Measurements from ENCODE around the gene RNF32. TPM values are rescaled to one million over a fixed set of nuclear protein-coding genes. Genes with fewer than 3 reads are reported as not detected.

Gene RNF32
- total RNA-seq, 1 experiment from 2014 or later: 2.2 TPM

- no peaks in the 10 kb centered on the region for H3K27me3 ChIP-seq (ENCODE audit: insufficient read depth, low read depth)
- H3K36me3 ChIP-seq (ENCODE audit: low read depth): 0 out of 2 replicates have a peak, but pooled peaks cover 11% of the 10 kb centered on the region
- no peaks in the 10 kb centered on the region for H3K9me2 ChIP-seq (ENCODE audit: insufficient read depth)
- CTCF ChIA-PET: no interaction called here
- no TSS peak for BruUV-seq (replicated peaks)
- POLR2A ChIA-PET (ENCODE audit: unreplicated experiment): no interaction called here
- H3K9me3 ChIP-seq (ENCODE audit: insufficient read depth, low read depth): no peaks in the 10 kb centered on the region
- TF ChIP-seq EZH2 (IDR thresholded peaks at IDR 0.05; ENCODE audit: low read depth) (no peak), CTCF (conservative IDR thresholded peaks at IDR 0.05) (no peak)
- DNase-seq: no peak
- 0 out of 2 replicates have a peak, but pooled peaks cover 4% of the 10 kb centered on the region for H4K20me1 ChIP-seq (ENCODE audit: insufficient read depth)
- no peak overlapping the region for H2AFZ ChIP-seq
- no peaks in the 10 kb centered on the region for H3F3A ChIP-seq (ENCODE audit: insufficient read depth, low read depth)
- H3K79me2 ChIP-seq (ENCODE audit: low read depth): no peaks in the 10 kb centered on the region
- no peaks in the 10 kb centered on the region for H3K4me1 ChIP-seq (replicated peaks; ENCODE audit: insufficient read depth)
- intact Hi-C loops (cut with micrococcal nuclease; ENCODE audit: unreplicated experiment): no loop called here
- no peak overlapping the region for H3K4me3 ChIP-seq
- H3K4me2 ChIP-seq: no peak overlapping the region
- no peak overlapping the region for H3K27ac ChIP-seq
Measured at GRCh38 chr7:156680281-156680680, 39.7 kb downstream of the RNF32 start.

- POLR2A ChIA-PET (ENCODE audit: unreplicated experiment): no interaction called here
- Histone ChIP-seq H2AFZ (no peak overlapping the region), H3K4me3 (no peak overlapping the region), H4K20me1 (ENCODE audit: insufficient read depth) (0 out of 2 replicates have a peak, but pooled peaks cover 4% of the 10 kb centered on the region), H3K4me1 (replicated peaks; ENCODE audit: insufficient read depth) (no peaks in the 10 kb centered on the region), H3K36me3 (ENCODE audit: low read depth) (0 out of 2 replicates have a peak, but pooled peaks cover 11% of the 10 kb centered on the region), H3K27ac (no peak overlapping the region), H3K9me2 (ENCODE audit: insufficient read depth) (no peaks in the 10 kb centered on the region), H3F3A (ENCODE audit: insufficient read depth, low read depth) (no peaks in the 10 kb centered on the region), H3K27me3 (ENCODE audit: insufficient read depth, low read depth) (no peaks in the 10 kb centered on the region), H3K9me3 (ENCODE audit: insufficient read depth, low read depth) (no peaks in the 10 kb centered on the region), H3K79me2 (ENCODE audit: low read depth) (no peaks in the 10 kb centered on the region), H3K4me2 (no peak overlapping the region)
- CTCF ChIA-PET: no interaction called here
- DNase-seq: no peak
- no peak for TF ChIP-seq EZH2 (IDR thresholded peaks at IDR 0.05; ENCODE audit: low read depth)
- no peak for TF ChIP-seq CTCF (conservative IDR thresholded peaks at IDR 0.05)
- intact Hi-C loops (cut with micrococcal nuclease; ENCODE audit: unreplicated experiment): no loop called here
- no TSS peak for BruUV-seq (replicated peaks)
Measured at GRCh38 chr7:156682928-156683327, 42.4 kb downstream of the RNF32 start.

GRCh38 chr7:156684251-156684650 lies 43.7 kb downstream of the RNF32 start:
- no peaks in the 10 kb centered on the region for H3K79me2 ChIP-seq (ENCODE audit: low read depth)
- BruUV-seq (replicated peaks): no TSS peak

More at GRCh38 chr7:156684251-156684650, 43.7 kb downstream of the RNF32 start:
- no peak overlapping the region for H3K4me2 ChIP-seq
- ChIA-PET POLR2A (ENCODE audit: unreplicated experiment) (no interaction called here), CTCF (no interaction called here)
- no peaks in the 10 kb centered on the region for H3K9me3 ChIP-seq (ENCODE audit: insufficient read depth, low read depth)
- TF ChIP-seq EZH2 (IDR thresholded peaks at IDR 0.05; ENCODE audit: low read depth) (no peak), CTCF (conservative IDR thresholded peaks at IDR 0.05) (no peak)
- no peak overlapping the region for H3K4me3 ChIP-seq
- no peaks in the 10 kb centered on the region for H3F3A ChIP-seq (ENCODE audit: insufficient read depth, low read depth)
- 0 out of 2 replicates have a peak, but pooled peaks cover 4% of the 10 kb centered on the region for H4K20me1 ChIP-seq (ENCODE audit: insufficient read depth)
- H3K27ac ChIP-seq: no peak overlapping the region
- no peaks in the 10 kb centered on the region for H3K4me1 ChIP-seq (replicated peaks; ENCODE audit: insufficient read depth)
- H3K27me3 ChIP-seq (ENCODE audit: insufficient read depth, low read depth): no peaks in the 10 kb centered on the region
- H2AFZ ChIP-seq: no peak overlapping the region
- no peak for DNase-seq
- intact Hi-C loops (cut with micrococcal nuclease; ENCODE audit: unreplicated experiment): no loop called here
- no peaks in the 10 kb centered on the region for H3K9me2 ChIP-seq (ENCODE audit: insufficient read depth)
- 0 out of 2 replicates have a peak, but pooled peaks cover 11% of the 10 kb centered on the region for H3K36me3 ChIP-seq (ENCODE audit: low read depth)

Measured in PC-9 (cell line).